NCI-H226 (cell line): Measurements from ENCODE around the gene NDUFA13.

ENCODE experiments used
- DNase-seq: peaks from one replicate; pipeline ENCODE4 v3.0.0-alpha.2; 2015

The NDUFA13 gene

DNA sequence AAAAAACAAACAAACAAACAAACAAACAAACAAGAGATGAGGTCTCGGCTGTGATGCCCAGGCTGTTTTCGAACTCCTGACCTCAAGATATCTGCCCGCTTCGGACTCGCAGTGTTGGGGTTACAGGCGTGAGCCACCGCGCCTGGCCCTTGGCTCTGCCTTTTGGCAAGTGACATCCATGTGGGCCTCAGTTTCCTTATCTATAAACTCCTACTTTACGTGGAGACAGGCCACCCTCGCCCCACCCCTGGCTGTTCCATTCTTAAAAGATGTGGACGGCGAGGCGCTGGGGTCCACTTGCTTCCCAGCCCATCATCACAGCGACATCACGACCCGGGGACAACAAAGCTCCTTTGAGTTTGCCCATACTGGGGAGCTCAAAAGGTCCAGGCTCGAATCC is 2.3 kb upstream of the NDUFA13 start:
- DNase-seq = no peak

DNA sequence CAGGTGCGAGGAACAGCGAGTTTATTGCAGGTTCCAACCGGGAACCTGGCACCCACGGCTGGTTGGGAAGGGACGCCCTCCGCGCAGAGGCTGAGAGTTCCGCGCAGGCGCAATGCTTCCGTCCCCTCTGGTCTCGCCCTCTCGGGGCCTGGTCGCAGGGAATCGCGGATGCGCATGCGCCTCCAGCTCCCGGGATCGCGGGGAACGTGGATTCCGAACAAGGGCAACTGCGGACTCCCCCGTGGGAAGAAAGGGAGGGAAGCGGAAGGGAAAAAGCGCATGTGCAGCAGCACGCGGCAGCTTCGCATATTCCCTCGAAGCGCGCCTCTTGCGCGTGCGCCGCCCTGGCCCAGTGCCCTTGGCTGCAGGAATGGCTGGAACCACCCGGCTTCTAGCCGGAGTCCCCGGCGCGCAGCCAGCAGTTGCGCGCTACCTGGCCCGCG is 1.8 kb upstream of the NDUFA13 start:
- no peak for DNase-seq

DNA sequence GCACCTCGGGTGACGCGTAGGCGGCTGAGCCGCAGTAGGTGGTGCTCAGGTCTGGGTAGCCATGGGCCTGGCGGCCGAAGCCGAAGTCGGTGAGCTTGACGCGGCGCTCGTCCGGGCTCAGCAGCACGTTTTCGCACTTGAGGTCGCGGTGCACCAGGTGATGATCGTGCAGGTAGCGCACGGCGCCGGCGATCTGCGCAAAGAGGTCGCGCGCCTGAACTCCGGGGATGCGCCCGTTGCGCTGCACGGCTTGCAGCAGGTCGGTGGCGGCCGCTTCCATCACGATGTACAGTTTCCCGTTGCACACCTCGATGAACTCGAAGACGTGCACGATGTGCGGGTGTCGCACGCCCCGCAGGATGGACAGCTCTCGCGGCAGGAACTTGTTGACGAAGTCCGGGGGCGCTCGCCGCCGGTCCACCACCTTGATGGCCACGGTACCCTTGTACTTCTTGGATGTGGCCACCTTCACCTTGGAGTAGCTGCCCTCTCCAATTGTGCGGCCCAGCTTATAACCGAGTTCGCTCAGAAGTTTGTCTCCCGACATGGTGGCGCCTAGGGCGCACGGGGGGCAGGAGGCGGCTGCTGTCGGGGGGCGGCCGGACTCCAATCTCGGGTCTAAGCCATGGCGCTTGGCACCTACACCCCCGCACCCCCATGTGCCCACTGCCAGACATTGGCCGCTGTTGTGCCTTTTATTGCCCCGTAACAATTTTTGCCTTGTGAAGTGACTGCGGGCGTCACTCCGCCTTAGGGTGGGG is 964 bp upstream of the NDUFA13 start, which contains the start of gene TSSK6:
Gene TSSK6 (minus strand): TSS at position 668 of the 761 bp plus-strand sequence. CDS start 121 bp downstream, at position 547.
- no peak for DNase-seq

DNA sequence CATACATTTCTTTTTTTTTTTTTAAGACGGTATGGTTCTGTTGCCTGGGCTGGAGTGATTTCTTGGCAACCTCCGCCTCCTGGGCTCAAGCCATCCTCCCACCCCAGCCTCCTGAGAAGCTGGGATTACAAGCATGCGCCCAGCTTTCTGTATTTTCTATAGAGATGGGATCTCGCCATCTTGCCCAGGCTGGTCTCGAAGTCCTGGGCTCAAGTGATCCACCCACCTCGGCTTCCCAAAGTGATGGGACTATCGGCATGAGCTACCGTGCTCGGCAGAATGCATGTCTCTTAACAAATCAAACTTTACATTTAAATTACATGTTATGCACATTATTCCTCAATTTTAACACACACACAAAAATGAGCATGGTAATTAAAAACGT is 1.2 kb downstream of the NDUFA13 start:
- DNase-seq = no peak

DNA sequence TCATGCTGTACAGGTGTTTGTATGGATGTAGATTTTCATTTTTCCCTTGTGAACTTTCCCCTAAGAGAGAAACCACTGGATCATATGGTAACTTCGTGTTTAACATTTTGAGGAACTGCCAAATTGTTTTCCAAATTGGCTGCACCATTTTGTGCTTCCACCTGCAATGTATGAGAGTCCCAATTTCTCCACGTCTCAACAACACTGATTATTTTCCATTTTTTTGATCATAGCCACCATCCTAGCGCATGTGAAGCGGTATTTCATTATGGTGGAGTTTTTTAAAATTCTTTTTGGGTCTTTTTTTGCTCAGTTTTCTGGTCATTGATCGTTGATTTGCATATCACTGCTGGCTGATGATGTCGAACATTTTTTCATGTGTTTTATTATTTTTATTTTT is 5.0 kb downstream of the NDUFA13 start:
- no peak for DNase-seq

DNA sequence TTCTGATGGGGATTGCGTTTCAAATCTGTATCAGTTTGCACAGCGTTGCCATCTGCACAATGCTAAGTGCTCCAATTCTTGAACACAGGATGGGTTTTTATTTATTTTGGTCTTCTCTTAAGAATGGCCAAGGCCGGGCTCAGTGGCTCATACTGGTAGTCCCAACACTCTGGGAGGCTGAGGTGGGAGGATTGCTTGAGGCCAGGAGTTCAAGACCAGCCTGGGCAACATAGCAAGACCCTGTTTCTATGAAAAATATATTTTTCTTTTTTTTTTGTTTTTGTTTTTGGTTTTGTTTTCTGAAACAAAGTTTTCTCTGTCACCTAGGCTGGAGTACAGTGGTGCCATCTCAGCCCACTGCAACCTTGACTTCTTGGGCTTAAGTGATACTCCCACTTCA is 7.2 kb downstream of the NDUFA13 start:
- DNase-seq = no peak

DNA sequence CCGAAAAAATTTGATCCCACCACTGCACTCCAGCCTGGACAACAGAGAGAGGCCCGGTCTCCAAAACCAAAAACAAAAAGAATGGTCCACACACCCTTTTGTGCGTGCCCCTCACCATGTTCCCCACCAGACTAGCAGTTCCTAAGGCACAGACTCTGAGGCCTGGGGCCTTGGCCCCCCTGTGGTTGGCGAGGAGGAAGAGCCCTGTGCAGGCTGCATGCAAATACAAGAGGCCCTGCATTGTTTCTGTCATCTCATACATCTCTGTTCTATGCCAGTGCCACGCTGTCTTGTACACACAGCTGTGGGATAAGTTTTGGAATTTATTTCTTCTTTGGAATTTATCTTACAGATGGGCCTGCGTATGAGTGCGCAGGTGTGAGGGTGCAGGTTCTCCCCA is 8.0 kb downstream of the NDUFA13 start:
- DNase-seq = no peak

DNA sequence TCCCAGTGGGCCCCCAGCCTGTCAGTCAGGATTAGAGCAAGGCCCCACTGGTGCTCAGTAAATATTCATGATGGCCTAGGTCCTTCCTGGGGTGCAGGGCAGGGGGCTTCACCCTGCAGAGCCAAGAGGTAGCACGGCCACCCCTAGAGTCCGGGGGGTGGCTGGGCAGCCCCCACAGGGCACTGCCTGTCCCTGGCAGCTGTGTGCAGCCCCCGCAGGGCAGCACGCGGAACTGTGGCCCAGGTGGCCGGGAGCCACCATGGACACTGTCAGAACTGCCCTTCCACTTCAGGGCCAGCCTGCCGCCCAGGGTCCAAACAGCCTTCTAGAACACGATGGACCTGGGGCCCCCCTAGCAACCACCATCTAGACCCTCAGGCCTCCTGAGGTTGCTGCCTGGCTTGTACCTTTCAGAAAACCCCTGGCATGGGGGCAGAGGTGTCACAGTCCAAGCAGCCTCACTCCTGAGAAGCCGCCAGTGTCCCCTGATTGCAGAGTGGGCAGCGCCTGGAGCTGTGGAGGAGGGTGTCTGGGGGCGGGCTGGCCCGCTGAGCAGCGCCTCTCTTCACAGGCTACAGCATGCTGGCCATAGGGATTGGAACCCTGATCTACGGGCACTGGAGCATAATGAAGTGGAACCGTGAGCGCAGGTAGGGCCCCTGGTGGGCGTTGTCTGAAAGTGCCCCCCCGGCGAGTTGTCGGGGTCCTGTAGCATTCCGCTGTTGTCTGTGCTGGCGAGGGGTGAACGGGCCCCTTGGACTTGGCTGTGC is 9.8 kb downstream of the NDUFA13 start:
- no peak for DNase-seq

DNA sequence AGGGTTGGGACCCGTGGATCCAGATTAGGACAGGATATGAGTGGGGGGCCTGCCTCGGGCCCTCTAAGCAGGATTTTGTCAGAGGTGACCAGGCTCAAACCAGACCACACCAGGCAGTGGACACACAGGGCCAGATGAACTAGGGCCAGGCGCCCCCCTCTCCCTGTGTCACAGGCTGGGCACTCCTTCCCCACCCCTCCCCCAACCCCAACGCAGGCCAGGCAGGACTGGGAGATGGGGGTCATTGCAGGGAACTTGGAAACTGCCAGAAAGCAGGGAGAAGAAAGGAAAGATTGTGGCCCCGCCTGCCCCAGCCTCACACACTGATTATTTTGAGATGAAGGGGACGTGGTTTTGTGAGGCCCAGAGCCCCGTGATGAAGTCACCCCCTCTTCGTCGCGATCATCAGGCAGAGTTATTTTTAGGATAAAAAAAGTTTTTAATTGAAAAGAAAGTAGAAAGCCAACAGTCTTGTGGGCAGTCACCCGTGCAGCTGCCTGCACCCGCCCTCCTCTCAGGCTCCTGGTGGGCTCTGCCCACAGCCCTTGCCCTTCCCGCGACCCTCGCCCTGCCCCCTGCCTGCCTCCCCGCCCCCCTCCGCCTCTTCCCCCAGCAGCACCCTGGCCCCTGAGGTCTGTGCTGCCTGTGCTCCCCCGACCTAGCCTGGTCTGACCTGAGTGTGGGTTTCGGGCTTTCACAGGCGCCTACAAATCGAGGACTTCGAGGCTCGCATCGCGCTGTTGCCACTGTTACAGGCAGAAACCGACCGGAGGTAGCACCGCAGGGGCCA is 10.8 kb downstream of the NDUFA13 start:
- DNase-seq = no peak

DNA sequence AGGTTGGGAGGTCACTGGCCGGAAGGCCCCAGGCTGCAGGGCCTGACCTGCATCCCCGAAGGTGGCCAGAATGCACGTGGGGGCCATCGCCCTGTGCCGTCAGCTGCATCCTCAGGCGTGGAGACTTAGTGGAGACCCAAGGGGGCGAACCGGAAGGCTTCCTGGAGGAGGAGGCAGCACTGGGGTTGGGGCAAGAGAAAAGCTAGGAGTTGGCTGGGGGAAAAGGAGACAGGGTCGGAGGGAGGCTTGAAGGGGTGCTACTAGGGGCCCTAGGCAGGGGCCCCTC is 11.3 kb downstream of the NDUFA13 start:
- DNase-seq = no peak

DNA sequence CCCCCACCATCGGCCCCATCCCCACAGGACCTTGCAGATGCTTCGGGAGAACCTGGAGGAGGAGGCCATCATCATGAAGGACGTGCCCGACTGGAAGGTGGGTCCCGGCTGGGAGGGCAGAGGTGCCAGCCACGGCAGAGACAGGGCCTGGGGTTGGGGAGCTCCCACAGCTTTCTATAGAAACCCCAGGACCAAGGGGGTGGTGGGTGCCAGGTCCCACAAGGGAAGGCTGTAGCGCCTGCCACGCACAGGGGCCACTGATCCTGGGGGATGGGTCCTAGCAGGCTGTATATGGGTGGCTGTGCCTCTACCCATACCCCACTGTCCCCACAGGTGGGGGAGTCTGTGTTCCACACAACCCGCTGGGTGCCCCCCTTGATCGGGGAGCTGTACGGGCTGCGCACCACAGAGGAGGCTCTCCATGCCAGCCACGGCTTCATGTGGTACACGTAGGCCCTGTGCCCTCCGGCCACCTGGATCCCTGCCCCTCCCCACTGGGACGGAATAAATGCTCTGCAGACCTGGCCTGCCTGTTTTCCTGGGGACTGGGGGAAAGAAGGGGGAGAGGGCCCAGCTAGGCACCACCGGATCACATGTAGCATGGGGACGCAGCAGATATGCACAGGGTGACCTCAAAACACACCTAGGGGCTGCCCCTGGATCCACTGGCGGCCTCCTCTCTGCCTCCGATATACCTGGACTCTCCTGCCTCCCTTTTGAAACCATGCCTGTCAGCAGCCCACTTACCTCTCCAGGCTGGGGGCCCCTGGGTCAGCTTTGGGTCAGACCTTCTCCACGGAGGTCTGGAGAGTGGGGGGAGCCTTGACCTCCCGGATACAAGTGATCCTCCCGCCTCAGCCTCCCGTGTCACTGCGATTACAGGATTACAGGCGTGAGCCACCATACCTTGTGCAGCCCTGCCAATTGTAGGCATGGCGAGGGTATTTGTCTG is 11.9 kb downstream of the NDUFA13 start:
- no peak for DNase-seq

DNA sequence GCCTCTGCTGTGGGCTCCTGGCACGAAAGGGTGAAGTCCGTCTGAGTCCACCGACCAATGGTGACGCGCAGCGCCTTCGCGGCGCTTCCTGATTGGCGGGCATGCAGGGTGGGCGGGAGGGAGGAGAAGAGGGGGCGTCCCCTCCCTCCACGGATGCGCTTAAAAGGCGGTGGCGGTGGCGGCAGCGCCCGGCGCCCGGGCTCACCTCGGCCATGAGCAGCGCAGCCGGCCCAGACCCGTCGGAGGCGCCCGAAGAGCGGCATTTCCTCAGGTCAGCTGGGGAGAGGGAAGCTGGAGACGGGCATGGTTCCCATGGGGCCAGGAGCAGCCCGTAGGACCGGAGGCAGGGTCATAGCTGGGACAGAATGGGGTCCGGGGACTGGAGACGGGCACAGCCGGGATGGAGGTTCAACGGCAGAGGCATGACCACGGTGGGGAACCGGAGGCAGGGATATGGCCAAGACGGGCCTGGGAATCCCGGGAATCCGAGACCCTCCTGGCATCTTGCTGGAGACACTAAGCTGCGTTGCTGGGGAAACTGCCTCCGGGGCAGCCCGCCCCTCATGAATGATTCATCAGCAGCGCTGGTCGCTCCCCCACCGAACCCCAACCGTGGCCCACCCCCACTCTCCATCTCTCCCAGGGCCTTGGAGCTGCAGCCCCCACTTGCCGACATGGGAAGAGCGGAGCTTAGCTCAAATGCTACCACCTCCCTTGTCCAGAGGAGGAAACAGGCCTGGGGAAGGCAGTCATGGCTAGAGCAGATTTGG is 12.9 kb downstream of the NDUFA13 start, which contains the start of gene YJEFN3:
Gene YJEFN3 (plus strand): TSS at position 191 of the 770 bp plus-strand sequence. CDS start 22 bp downstream, at position 213.
- no peak for DNase-seq

DNA sequence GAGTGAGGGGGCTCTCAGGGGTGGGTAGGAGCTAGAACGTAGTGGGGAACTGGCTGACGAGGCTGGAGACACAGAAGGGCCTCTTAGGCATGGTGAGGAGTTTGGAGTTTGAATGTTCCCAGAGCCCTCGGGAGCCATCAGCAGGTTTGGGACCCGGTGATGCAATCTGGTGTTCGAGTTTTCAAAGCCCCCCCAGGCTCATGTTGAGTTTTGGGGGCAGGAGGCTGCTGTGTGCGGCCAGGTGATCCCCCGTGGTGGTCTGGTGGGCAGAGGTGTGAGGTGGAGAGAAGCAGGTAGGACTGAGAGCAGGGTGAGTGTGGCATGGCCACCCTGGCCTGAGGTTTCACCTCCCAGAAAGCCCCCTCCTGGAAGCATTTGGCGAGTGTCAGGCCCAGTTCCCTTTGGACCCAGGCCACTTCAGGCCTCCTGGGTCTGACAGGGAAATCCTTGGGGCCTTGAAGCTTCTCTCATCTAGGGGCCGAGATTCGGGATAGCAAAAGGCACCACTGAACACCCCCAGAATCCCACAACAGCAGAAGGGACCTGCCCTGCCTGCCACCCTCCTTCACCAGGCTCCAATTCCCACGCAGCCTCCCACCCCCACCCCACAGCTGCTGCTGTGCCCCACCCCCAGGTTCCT is 13.9 kb downstream of the NDUFA13 start:
- no peak for DNase-seq

DNA sequence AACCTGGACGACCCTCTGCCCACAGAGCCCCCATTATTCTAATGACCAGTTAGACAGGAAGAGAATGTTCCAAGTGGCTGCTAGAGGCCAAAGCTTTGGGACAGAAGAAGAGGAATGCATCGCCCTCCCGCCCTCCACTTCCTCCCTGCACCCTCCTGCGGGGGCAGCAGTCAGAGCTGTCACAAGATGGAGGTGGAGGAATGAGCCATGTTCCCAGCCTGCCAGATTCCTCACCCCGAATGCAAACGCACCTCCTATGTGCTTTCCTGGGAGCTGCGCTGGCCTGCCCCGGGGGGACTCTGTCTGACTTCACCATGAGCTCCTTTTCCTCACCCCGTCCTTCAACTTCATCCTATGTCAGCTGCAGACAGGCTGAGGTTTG is 14.4 kb downstream of the NDUFA13 start:
- DNase-seq = no peak

DNA sequence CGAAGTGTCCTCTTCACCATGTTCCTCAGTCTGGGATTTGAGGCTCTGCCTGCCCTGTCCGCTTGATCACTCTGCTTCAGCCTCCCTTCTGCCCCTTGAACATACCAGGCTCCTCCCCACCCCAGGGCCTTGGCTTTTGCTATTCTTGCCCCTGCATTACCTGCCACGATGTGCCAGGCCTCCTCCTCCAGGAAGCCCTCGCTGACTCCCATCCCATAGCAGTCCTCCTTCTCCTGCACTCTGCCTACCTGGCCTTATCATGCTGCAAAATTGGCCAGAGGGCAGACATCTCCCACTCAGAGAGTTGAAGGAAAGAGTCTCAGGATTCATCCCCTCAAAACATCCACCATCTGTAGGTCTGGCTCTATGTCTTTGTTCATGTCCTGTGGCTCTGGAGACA is 14.9 kb downstream of the NDUFA13 start:
- no peak for DNase-seq

DNA sequence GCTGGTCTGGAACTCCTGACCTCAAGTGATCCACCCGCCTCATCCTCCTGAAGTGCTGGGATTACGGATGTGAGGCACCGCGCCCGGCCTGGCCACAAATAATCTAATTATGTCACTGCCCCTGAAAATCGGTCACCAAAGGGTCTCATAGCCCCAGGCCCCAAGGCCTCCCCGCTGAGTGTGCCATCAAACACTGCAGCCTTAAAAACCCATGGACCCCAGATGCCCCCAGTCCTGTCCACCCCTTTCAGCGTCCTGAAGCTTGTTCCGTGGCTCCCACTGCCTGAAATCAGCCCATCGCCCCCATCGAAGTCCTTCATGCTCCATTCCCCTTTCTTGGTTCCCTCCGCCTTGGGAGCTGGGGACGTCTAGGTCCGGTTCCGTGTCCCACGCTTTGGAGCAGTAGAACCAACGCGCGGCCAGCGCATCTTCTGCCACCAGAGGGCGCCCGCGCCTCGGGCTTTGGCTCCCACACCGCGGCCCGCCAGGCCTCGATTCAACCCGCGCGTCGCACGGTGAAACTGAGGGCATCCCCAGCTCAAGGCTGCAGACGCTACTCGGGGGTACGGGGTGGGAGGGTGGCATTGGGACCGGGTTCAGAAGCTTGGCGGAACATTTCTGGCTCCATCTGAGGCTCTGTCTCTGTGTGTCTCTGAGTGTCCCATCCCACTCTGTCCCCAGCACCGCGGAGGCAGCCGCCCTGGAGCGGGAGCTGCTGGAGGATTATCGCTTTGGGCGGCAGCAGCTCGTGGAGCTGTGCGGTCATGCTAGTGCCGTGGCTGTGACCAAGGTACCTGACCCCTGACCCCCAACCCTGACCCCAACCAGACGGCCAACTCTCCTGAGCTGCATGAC is 16.2 kb downstream of the NDUFA13 start:
- peak; percentile 18 for DNase-seq

DNA sequence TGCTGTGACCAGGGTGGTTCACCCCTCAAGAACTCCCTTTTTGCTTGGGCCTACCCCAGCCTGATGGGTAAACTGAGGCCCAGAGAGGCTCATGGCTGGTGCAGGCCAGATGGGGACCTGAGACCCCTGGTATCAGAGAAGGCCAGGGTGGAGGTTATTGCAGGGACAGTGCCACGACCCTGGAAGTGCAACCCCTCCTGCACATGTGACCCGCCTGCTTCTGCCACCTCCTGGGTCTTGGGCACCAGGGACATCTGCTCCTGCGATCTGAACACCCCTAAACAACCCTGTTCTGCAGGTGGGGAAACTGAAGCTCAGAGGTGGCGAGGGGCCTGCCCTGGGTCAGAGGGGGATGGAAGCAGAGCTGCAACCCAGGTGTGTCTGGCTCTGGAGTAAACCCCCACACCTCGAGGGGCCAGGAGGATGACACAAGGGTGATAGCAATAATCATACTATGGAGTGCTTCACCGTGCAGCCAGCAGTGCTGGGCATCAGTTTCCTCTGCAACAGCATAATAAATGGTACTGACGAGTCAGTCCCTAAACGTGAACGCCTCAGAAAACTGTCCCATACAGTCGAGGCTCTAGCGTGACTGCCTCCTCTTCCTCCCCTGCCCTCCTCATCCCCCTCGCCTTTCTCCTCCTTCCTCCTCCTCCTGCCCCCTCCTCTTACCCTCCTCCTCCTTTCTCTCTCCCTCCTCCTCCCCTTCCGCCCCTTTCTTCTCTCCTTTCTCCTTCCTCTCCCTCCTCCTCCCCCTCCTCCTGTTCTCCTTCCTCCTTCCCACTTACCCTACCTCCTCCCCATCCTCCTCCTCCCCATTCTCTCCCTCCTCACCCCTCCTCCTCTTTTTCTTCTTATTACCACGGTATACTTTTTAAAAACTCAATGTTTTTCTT is 17.0 kb downstream of the NDUFA13 start:
- DNase-seq = no peak

DNA sequence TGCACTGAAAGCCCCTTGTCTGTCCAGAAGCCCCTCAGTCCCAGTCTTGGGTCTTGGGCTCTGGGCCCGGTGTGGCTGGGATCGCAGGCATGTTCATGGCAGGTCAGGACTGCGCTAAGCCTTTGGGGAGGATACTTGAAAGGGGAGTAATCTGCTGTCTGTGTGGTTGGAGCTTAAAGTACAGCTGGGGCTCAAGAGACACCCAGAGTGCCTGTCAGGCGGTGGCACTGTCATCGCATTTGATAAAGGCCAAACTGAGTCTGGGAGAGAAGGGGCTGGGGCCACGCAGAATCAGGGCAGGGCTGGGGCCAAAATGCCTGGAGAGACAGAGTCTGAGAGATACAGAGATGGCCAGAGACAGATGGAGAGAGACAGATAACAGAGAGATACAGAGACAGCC is 17.8 kb downstream of the NDUFA13 start:
- no peak for DNase-seq
